ENCODE results near the gene ISG15. TPM values are rescaled to one million over a fixed set of nuclear protein-coding genes. Genes with fewer than 3 reads are reported as not detected.
A peak's percentile ranks its signal among the peaks of the same experiment; 100 is the strongest.

Gene ISG15
- total and polyA plus RNA-seq, 2 of the 13 experiments (the other 11 are each of a cell fraction or from before 2014, with no cell fraction given), result 42.1 to 54.9 TPM

GRCh38 chr1:1013105-1013921, at the start of gene ISG15 (continued):
- TF ChIP-seq ZFX (CRISPR knock-in tag; IDR thresholded peaks at IDR 0.05; ENCODE audit: low read depth), result peak; percentile 69
- TF ChIP-seq NCOA2 (CRISPR knock-in tag; IDR thresholded peaks at IDR 0.05), result no peak
- TF ChIP-seq ZNF589 (CRISPR knock-in tag; conservative IDR thresholded peaks at IDR 0.05), result no peak
- 0 out of 2 replicates have a peak, but pooled peaks have one; percentile 47 for TF ChIP-seq SNAPC2 (CRISPR knock-in tag; IDR thresholded peaks at IDR 0.05)
- no peak for TF ChIP-seq NFKBIZ (CRISPR knock-in tag; IDR thresholded peaks at IDR 0.05)
- TF ChIP-seq ZBTB2 (CRISPR knock-in tag; IDR thresholded peaks at IDR 0.05; ENCODE audit: low read depth), result peak; percentile 42; the same call in 1 of the 2 replicates
- TF ChIP-seq E2F2 (CRISPR knock-in tag; IDR thresholded peaks at IDR 0.05; ENCODE audit: borderline replicate concordance), result no peak
- TF ChIP-seq NFKB2 (CRISPR knock-in tag; IDR thresholded peaks at IDR 0.05; ENCODE audit: borderline replicate concordance), result peak; percentile 52; the same call in 1 of the 2 replicates
- TF ChIP-seq SRSF1 (optimal IDR thresholded peaks at IDR 0.05; ENCODE audit: low read depth, low read length), result no peak
- TF ChIP-seq ZNF430 (CRISPR knock-in tag; IDR thresholded peaks at IDR 0.05), result 0 out of 2 replicates have a peak, but pooled peaks have one; percentile 7
- peak; percentile 71; the same call in 1 of the 2 replicates for TF ChIP-seq POLR2G (IDR thresholded peaks at IDR 0.05; ENCODE audit: low read depth, low read length)
- no peak for TF ChIP-seq RORA (CRISPR knock-in tag; IDR thresholded peaks at IDR 0.05)
- no peak for TF ChIP-seq SMARCE1 (IDR thresholded peaks at IDR 0.05; ENCODE audit: borderline replicate concordance)
- TF ChIP-seq MED1 (CRISPR knock-in tag; IDR thresholded peaks at IDR 0.05), result 0 out of 2 replicates have a peak, but pooled peaks have one; percentile 20
- peak; percentile 75; the same call in 1 of the 2 replicates for TF ChIP-seq MEIS1 (CRISPR knock-in tag; IDR thresholded peaks at IDR 0.05; ENCODE audit: borderline replicate concordance)
- TF ChIP-seq NFYC (CRISPR knock-in tag; IDR thresholded peaks at IDR 0.05), result 0 out of 2 replicates have a peak, but pooled peaks have one; percentile 31
- TF ChIP-seq ZNF879 (CRISPR knock-in tag; IDR thresholded peaks at IDR 0.05), result no peak
- peak; percentile 47; the same call in 1 of the 2 replicates for TF ChIP-seq MTA1 (CRISPR knock-in tag; IDR thresholded peaks at IDR 0.05; ENCODE audit: borderline replicate concordance)
- TF ChIP-seq ZBTB7A (CRISPR knock-in tag; IDR thresholded peaks at IDR 0.05), result peak; percentile 64; the same call in 1 of the 2 replicates
- TF ChIP-seq GMEB1 (CRISPR knock-in tag; IDR thresholded peaks at IDR 0.05; ENCODE audit: borderline replicate concordance), result peak; percentile 39; the same call in 1 of the 2 replicates
- no peak for TF ChIP-seq TEAD2 (CRISPR knock-in tag; IDR thresholded peaks at IDR 0.05)
- 0 out of 2 replicates have a peak, but pooled peaks have one; percentile 37 for TF ChIP-seq KLF6 (CRISPR knock-in tag; IDR thresholded peaks at IDR 0.05)
- TF ChIP-seq U2AF1 (optimal IDR thresholded peaks at IDR 0.05; ENCODE audit: low read depth, low read length), result peak; percentile 41

Data from HepG2 (cell line).